NCI-H526 treated with DMSO at 0.1 percent for 48 hours (cell line): ENCODE measurements around the gene FIGLA.
"Not testable (repeated sequence)": the region's sequence is repeated elsewhere in the genome, so short reads cannot be mapped to it uniquely, and the experiment has no call there.

Source experiments
- DNase-seq: peaks from one replicate; lab custom pipeline; 2025; lab: John Stamatoyannopoulos, UW

FIGLA gene

GRCh38 chr2:70808983-70809958 is 18.8 kb upstream of the FIGLA start:
- no peak for DNase-seq

GRCh38 chr2:70807828-70808118 is 17.3 kb upstream of the FIGLA start:
- no peak for DNase-seq

GRCh38 chr2:70807102-70807827 is 16.8 kb upstream of the FIGLA start:
- no peak for DNase-seq

- DNase-seq, result no peak
Measured at GRCh38 chr2:70806620-70807019, 16.2 kb upstream of the FIGLA start.

GRCh38 chr2:70806013-70806412 is 15.6 kb upstream of the FIGLA start:
- DNase-seq, result no peak

- no peak for DNase-seq
Measured at GRCh38 chr2:70801607-70802263, 11.3 kb upstream of the FIGLA start.

GRCh38 chr2:70799706-70800105 is 9.3 kb upstream of the FIGLA start:
- no peak for DNase-seq

GRCh38 chr2:70797996-70798395 is 7.6 kb upstream of the FIGLA start:
- not testable (repeated sequence) for DNase-seq

- DNase-seq, result no peak
Measured at GRCh38 chr2:70797506-70797905, 7.1 kb upstream of the FIGLA start.

- no peak for DNase-seq
Measured at GRCh38 chr2:70796262-70796661, 5.8 kb upstream of the FIGLA start.

GRCh38 chr2:70795164-70795995 is 4.9 kb upstream of the FIGLA start:
- no peak for DNase-seq

GRCh38 chr2:70793450-70793849 is 3.0 kb upstream of the FIGLA start:
- DNase-seq, result no peak

GRCh38 chr2:70789304-70790135 is 923 bp downstream of the FIGLA start:
- peak; percentile 53 for DNase-seq

- peak; percentile 19 for DNase-seq
Measured at GRCh38 chr2:70785137-70785911, 5.1 kb downstream of the FIGLA start.

GRCh38 chr2:70784320-70784719 is 6.1 kb downstream of the FIGLA start:
- DNase-seq, result no peak

GRCh38 chr2:70779911-70780545 is 10.4 kb downstream of the FIGLA start:
- no peak for DNase-seq

- DNase-seq, result no peak
Measured at GRCh38 chr2:70779491-70779890, 11.0 kb downstream of the FIGLA start.

- no peak for DNase-seq
Measured at GRCh38 chr2:70778676-70779075, 11.8 kb downstream of the FIGLA start.

GRCh38 chr2:70777450-70777849 is 13.0 kb downstream of the FIGLA start:
- DNase-seq, result no peak

GRCh38 chr2:70776266-70776665 is 14.2 kb downstream of the FIGLA start:
- no peak for DNase-seq
